NCI-H226 (cell line): ENCODE results near the gene C17orf75.
A peak's percentile ranks its signal among the peaks of the same experiment; 100 is the strongest.

Source experiments
- DNase-seq: peaks from one replicate; pipeline ENCODE4 v3.0.0-alpha.2; 2015

C17orf75 gene

GRCh38 chr17:32302860-32303649, 38.9 kb downstream of the C17orf75 start:
- no peak for DNase-seq

DNA sequence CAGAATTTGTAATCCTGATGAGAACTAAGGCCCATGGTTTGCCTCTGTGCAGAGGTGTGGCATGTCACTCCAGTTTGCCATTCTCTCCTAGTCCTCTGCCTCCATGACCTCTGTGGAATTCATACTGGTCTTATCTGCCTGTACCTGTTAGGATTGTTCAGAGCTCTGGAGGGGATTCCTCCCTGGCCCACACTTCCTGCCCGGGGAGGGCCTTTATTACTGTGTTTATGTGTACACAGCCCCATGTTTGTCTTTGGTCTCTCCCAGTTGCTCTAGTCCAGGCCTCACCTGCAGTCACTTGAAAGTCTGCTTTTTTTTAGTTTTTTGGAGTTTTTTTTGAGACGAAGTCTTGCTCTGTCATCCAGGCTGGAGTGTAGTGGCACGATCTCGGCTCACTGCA, 39.9 kb downstream of the C17orf75 start:
- DNase-seq: no peak

- DNase-seq: no peak
Measured at GRCh38 chr17:32299580-32300164, 42.3 kb downstream of the C17orf75 start.

- no peak for DNase-seq
Measured at GRCh38 chr17:32298721-32299579, 43.0 kb downstream of the C17orf75 start.

DNA sequence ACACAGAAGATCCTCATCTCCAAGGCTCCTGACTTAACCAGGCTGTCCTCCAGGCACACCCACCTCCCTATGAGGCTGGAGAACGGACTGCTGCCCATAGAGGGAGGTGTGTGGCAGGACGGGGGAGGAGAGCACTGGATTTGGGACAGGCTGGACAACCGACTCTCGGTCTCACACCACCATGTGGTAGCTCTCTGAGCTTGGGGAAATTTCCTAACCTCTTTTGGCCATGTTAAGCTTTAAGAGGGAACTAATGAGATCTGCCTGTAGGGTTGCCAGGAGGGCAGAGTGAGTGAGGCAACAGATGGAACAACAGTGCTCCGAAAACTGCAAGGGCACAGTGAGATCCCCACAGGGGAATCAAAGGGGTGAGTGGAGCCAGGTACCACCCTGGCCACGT, 43.7 kb downstream of the C17orf75 start:
- DNase-seq: no peak

DNA sequence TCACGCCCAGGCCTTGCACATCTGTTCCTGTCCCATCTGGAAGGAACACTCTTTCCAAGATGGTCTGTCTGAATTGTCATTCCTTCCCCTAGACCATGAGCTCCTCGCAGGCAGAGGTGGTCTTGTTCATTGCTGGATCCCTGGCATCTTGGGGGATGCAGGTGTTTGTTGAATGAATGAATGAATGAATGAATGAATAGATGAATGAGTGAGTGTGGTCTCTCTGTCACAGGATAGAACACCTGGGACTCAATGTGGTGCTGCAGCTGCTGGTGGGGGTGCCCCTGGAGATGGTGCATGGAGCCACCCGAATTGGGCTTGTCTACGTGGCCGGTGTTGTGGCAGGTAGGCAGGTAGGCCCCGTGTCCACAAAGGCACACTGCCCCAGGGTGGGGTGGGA, 44.1 kb downstream of the C17orf75 start:
- DNase-seq: no peak

DNA sequence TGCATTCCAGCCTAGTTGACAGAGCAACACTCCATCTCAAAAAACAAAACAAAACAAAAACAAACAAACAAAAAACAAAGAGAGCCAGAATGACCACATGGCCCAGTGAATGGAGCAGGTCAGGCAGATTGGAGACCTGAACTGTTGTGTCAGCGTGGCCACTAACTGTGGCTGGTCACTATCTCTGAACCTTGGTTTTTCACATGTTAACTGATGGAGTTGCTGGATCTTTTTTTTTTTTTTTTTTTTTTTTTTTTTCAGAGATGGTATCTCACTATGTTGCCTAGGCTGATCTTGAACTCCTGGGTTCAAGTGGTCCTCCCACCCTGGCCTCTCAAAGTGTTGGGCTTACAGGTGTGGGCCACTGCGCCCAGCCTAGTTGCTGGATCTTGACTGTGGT, 44.5 kb downstream of the C17orf75 start:
- DNase-seq: no peak

DNA sequence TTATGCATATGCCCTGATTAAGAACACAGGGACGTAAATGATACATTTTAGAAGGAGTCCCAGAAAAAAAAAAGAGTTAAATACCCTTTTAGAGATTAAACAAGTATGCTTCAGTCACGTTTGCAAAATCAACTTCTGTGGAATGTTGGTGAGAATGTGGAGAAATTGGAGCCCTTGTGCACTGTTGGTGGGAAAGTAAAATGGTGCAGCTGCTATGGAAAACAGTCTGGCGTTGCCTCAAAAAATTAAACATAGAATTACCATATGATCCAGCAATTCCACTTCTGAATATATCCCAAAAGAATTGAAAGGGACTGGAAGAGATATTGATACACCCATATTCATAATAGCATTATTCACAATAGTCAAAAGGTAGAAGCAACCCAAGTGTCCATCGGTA, 49.9 kb downstream of the C17orf75 start:
- no peak for DNase-seq

- no peak for DNase-seq
Measured at GRCh38 chr17:32289471-32290070, 52.4 kb downstream of the C17orf75 start.

DNA sequence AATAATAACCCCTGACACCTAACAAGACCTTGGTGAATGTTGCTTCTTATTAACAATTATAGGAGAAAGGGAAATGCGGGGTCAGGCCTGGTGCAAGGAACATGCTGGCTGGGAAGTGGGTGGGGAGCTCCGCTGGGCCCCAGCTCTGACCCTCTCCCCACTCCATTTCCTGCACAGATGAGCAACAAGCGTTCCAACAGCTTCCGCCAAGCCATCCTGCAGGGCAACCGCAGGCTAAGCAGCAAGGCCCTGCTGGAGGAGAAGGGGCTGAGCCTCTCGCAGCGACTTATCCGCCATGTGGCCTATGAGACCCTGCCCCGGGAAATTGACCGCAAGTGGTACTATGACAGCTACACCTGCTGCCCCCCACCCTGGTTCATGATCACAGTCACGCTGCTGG, 53.4 kb downstream of the C17orf75 start:
- DNase-seq: no peak

DNA sequence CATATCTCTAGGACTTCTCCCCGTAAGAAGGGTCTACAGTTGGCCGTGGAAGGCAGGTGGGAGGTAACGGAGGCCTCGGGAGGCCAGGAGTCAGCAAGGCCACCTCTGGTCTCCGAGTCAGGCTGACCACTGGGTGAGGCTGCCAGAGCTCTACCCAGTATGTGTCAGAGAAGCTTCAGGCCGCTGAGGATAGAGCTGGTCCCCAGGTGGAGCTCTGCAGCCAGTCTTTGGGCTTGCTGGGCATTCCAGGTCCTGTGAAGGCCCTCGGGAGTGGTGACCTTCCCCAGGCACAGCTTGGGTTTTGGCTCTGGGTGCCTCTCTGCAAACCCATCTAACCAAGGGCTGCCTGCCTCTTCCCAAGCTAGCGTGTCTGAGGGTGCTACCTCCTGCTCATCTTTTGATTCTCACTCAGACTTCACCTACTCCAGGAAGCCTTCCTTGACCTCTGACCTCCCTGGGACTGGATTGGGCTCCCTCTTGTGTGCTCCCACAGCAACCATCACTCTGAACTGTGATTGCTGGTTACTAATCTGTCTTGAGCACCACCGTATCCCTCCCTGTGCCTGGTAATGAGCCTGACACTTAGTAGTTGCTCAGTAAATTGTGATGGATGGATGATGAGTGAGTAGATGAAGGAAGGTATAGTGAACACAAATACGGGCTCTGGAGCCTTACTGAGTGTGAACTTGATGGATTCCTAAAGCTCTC, 54.0 kb downstream of the C17orf75 start:
- no peak for DNase-seq

DNA sequence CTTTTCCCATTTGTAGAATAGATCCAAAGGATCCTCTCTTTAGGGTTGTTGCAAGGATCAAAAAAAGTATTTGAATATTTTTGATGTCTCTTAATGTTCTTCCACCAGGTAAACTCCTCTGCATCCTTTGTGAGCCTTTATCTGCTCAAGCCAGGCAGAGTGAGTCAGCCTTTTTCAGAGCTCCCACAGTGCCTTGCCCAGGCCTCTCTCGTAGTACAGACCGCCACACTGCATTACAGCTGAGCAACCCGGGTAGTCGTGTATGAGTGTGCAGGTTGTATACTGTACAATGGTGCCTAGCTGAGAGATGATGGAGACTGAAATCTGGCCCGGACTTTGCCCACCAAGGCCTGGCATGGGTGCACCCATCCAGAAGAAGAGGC, 55.5 kb downstream of the C17orf75 start:
- peak; percentile 15 for DNase-seq

DNA sequence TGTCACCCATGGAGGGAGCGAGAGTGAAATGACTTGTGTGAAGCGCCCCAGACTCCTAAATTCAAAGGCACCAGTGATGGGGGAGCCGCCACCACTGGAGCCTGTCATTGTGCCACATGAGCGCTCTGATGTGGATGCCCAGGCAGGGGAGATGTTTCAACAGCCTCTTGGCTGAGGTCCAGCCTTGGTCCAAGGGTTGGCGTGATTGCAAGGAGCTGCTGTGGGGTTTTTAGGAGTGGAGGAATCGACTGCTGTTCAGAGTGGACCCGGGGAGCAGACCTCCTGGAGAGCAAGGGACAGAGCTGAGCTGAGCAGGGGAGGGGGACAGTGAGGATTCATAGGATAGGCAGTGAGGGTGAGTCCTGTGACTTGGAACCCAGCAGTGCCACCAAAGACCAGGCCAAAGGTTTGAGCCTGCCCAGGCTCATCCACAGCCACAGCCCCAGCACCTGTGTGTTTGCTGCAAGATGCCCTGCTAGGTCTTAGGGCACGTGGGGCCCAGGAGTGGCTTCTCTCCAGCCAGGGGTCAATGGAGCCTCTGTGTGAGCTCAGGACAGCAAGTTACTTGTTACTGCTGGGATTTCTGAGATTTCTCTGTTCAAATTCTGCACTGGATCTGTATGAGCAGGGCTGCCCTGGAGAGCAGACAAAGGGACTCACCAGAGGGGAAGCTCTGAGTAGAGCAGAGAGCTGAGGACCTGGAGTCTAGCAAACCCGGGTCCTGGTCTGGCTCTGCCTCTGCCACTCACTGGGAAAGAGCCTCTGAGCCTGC, 56.0 kb downstream of the C17orf75 start:
- no peak for DNase-seq

- no peak for DNase-seq
Measured at GRCh38 chr17:32285306-32285705, 56.7 kb downstream of the C17orf75 start.

GRCh38 chr17:32283745-32284201, 58.2 kb downstream of the C17orf75 start:
- DNase-seq: peak; percentile 63

GRCh38 chr17:32281011-32281451, 60.9 kb downstream of the C17orf75 start:
- DNase-seq: no peak

- no peak for DNase-seq
Measured at GRCh38 chr17:32279891-32280716, 61.9 kb downstream of the C17orf75 start.

DNA sequence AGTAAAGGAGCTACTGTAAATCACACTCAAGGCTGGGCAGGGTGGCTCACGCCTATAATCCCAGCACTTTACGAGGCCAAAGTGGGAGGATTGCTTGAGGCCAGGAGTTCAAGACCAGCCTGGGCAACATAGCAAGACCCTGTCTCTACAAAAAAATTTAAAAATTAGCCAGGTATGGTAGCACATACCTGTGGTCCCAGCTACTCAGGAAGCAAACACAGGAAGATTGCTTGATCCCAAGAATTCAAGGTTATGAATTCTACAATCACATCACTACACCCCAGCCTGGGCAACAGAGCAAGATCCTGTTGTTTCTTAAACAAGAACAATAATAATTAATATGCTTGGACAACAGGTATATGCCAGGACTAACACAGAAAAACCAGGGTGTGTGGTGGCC, 63.2 kb downstream of the C17orf75 start:
- DNase-seq: no peak
